Measurements from ENCODE around the gene ZNHIT2.

Gene ZNHIT2

DNA sequence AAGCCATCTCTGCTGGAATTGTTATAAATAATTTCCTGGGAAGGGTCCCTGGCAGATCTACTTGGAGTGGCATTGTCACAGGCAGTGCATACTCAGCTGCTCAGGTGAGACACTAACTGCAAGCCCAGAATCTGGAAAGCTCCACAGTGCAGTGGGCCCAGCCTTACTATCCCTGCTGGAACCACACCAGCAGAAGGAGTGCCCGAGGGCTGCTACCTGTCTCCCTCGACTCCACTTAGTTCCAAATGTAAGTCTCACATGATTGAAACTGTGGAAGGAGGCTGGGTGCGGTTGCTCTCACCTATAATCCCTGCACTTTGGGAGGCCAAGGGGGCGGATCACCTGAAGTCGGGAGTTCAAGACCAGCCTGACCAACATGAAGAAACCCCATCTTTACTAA lies 31.2 kb upstream of the ZNHIT2 start:
- POLR2A ChIA-PET = interaction anchor here (7.6 kb wide), 1 partner anchor 13 kb away, joined by 52 read pairs; the partner anchor contains the start of gene SYVN1
- CTCF ChIA-PET = interaction anchor here (0.5 kb wide), 1 partner anchor 9 kb away, joined by 3 read pairs; no protein-coding TSS in a partner anchor
- DNase-seq (ENCODE audit: extremely low spot score) = no peak
- TF ChIP-seq NFRKB (IDR thresholded peaks at IDR 0.05) = no peak
- no peak for TF ChIP-seq ZNF384 (IDR thresholded peaks at IDR 0.05)
- no peak for TF ChIP-seq L3MBTL2 (conservative IDR thresholded peaks at IDR 0.05)
- no peak for TF ChIP-seq SUZ12 (IDR thresholded peaks at IDR 0.05)
- no peak for TF ChIP-seq SP1 (IDR thresholded peaks at IDR 0.05)
- TF ChIP-seq LEF1 (IDR thresholded peaks at IDR 0.05; ENCODE audit: borderline replicate concordance) = no peak
- TF ChIP-seq FOXK2 (IDR thresholded peaks at IDR 0.05) = no peak
- no peak for TF ChIP-seq FOXA1 (IDR thresholded peaks at IDR 0.05)
- no peak for TF ChIP-seq HDGF (IDR thresholded peaks at IDR 0.05; ENCODE audit: borderline replicate concordance)
- no peak for TF ChIP-seq BHLHE40 (IDR thresholded peaks at IDR 0.05; ENCODE audit: borderline replicate concordance)
- TF ChIP-seq ELF4 (IDR thresholded peaks at IDR 0.05) = no peak
- TF ChIP-seq ARNT (IDR thresholded peaks at IDR 0.05) = no peak

DNA sequence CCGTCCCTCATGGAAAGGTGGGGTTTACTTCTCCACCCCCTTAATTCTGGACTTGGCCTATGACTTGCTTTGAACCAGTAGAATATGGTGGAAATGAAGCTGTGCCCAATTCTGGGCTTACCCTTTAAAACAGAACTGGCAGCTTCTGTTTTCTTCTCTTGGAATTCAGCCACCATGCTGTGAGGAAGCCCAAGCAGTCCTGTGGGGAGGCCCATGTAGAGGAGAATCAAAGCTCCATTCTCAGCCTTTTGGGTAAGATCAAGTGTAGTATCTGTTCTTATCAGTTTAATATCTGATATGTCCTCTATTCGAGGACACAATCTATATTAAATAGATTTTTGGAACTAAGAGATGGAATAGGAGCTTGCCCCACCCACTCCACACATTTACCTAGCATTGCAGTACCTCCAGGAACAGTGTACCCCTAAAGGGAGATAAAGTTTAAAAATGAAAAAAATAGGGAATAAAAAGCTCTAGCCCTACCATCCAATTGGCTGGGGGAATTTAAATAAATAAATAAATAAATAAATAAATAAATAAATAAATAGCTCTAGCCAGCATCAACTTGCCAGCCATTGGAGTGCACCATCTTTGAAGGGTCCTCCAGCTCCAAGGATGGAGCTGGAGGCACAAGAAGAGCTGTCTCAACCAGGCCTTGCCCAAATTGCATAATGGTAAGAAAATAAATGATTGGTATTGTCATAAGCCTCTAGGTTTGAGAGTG lies 30.0 kb upstream of the ZNHIT2 start:
- ChIA-PET CTCF (no interaction called here), POLR2A (interaction anchor here (1.0 to 7.6 kb wide), 2 partner anchors 12 to 31 kb away, joined by 3 to 52 read pairs; partner anchors contain the start of gene SYVN1)
- no peak for TF ChIP-seq CTBP1 (IDR thresholded peaks at IDR 0.05; ENCODE audit: borderline replicate concordance)
- TF ChIP-seq SUZ12 (IDR thresholded peaks at IDR 0.05) = no peak
- no peak for TF ChIP-seq FOXK2 (IDR thresholded peaks at IDR 0.05)
- TF ChIP-seq FOXM1 (IDR thresholded peaks at IDR 0.05; ENCODE audit: borderline replicate concordance) = no peak
- TF ChIP-seq ZNF384 (IDR thresholded peaks at IDR 0.05) = no peak
- no peak for TF ChIP-seq LEF1 (IDR thresholded peaks at IDR 0.05; ENCODE audit: borderline replicate concordance)
- TF ChIP-seq L3MBTL2 (conservative IDR thresholded peaks at IDR 0.05) = no peak
- no peak for TF ChIP-seq SP1 (IDR thresholded peaks at IDR 0.05)
- no peak for TF ChIP-seq ELF4 (IDR thresholded peaks at IDR 0.05)
- TF ChIP-seq BHLHE40 (IDR thresholded peaks at IDR 0.05; ENCODE audit: borderline replicate concordance) = no peak
- no peak for TF ChIP-seq FOXA1 (IDR thresholded peaks at IDR 0.05)
- TF ChIP-seq NFRKB (IDR thresholded peaks at IDR 0.05) = no peak
- no peak for TF ChIP-seq ARNT (IDR thresholded peaks at IDR 0.05)
- TF ChIP-seq, protein P1, sequence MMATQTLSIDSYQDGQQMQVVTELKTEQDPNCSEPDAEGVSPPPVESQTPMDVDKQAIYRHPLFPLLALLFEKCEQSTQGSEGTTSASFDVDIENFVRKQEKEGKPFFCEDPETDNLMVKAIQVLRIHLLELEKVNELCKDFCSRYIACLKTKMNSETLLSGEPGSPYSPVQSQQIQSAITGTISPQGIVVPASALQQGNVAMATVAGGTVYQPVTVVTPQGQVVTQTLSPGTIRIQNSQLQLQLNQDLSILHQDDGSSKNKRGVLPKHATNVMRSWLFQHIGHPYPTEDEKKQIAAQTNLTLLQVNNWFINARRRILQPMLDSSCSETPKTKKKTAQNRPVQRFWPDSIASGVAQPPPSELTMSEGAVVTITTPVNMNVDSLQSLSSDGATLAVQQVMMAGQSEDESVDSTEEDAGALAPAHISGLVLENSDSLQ (IDR thresholded peaks at IDR 0.05) = no peak
- no peak for TF ChIP-seq HDGF (IDR thresholded peaks at IDR 0.05; ENCODE audit: borderline replicate concordance)
- TF ChIP-seq TARDBP (IDR thresholded peaks at IDR 0.05) = no peak
- DNase-seq (ENCODE audit: extremely low spot score) = no peak

DNA sequence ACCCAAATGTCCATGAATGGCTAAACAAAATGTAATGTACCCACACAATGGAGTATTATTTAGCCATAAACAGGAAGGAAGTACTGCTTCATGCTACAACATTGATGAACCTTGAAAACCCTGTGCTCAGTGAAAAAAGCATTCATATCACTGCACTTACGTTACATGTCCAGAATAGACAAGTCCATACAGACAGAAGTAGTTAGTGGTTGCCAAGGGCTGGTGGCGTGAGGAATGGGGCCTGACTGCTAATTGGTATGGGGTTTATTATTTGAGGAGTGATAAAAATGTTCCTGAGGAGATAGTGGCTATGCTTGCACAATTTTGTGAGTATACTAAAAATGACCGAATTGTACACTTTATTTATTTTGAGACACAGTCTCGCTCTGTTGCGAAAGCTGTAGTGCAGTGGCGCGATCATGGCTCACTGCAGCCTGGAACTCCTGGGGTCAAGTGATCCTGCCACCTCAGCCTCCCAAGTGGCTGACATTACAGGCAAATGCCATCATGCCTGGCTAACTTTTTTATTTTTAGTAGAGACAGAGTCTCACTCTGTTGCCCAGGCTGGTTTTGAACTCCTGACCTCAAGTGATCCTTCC lies 24.5 kb upstream of the ZNHIT2 start:
- POLR2A ChIA-PET = no interaction called here
- TF ChIP-seq L3MBTL2 (conservative IDR thresholded peaks at IDR 0.05) (no peak), ELF4 (IDR thresholded peaks at IDR 0.05) (no peak), SUZ12 (IDR thresholded peaks at IDR 0.05) (no peak), NFRKB (IDR thresholded peaks at IDR 0.05) (no peak), LEF1 (IDR thresholded peaks at IDR 0.05; ENCODE audit: borderline replicate concordance) (no peak), ZNF384 (IDR thresholded peaks at IDR 0.05) (no peak), FOXM1 (IDR thresholded peaks at IDR 0.05; ENCODE audit: borderline replicate concordance) (no peak), HDGF (IDR thresholded peaks at IDR 0.05; ENCODE audit: borderline replicate concordance) (no peak), SP1 (IDR thresholded peaks at IDR 0.05) (no peak), ARNT (IDR thresholded peaks at IDR 0.05) (no peak), FOXK2 (IDR thresholded peaks at IDR 0.05) (no peak)
- CTCF ChIA-PET = no interaction called here
- DNase-seq (ENCODE audit: extremely low spot score) = no peak

DNA sequence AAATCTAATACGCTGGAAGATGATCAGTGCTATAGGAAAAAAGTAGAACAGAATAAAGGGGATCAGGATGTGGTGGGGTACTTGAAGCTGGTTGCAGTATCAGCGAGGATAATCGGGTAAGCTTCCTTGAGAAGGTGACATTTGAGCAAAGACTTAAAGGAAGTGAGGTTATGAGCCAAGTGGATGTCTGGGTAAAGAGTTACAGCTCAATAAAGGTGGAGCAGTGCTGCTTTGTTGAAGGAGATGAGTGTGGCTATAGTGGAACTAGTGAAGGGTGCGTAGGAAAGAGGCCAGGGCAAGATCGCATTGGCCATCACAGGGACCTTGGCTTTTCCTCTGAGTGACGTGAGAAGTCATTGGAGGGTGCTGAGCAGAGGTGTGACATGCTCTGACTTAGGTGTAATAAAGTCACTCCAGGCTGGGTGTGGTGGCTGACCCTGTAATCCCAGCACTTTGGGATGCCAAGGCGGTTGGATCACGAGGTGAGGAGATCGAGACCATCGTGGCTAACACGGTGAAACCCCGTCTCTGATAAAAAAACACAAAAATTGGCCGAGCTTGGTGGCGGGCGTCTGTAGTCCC lies 19.1 kb upstream of the ZNHIT2 start:
- TF ChIP-seq, protein P1 (IDR thresholded peaks at IDR 0.05) = no peak
- no peak for TF ChIP-seq ELF4 (IDR thresholded peaks at IDR 0.05)
- no peak for TF ChIP-seq FOXM1 (IDR thresholded peaks at IDR 0.05; ENCODE audit: borderline replicate concordance)
- no peak for TF ChIP-seq SP1 (IDR thresholded peaks at IDR 0.05)
- TF ChIP-seq L3MBTL2 (conservative IDR thresholded peaks at IDR 0.05) = no peak
- no peak for TF ChIP-seq BHLHE40 (IDR thresholded peaks at IDR 0.05; ENCODE audit: borderline replicate concordance)
- TF ChIP-seq CTBP1 (IDR thresholded peaks at IDR 0.05; ENCODE audit: borderline replicate concordance) = no peak
- no peak for TF ChIP-seq FOXA1 (IDR thresholded peaks at IDR 0.05)
- no peak for TF ChIP-seq TARDBP (IDR thresholded peaks at IDR 0.05)
- no peak for TF ChIP-seq ARNT (IDR thresholded peaks at IDR 0.05)
- no peak for TF ChIP-seq HDGF (IDR thresholded peaks at IDR 0.05; ENCODE audit: borderline replicate concordance)
- TF ChIP-seq SUZ12 (IDR thresholded peaks at IDR 0.05) = no peak
- no peak for DNase-seq (ENCODE audit: extremely low spot score)
- CTCF ChIA-PET = interaction anchor here (0.6 to 1.1 kb wide), 2 partner anchors 26 to 114 kb away, joined by 3 to 4 read pairs; no protein-coding TSS in a partner anchor
- POLR2A ChIA-PET = interaction anchor here (0.5 to 4.0 kb wide), 8 partner anchors 8 to 90 kb away, joined by 3 to 56 read pairs (median 24); partner anchors contain the start of genes CAPN1, FAU, MRPL49 and TM7SF2

DNA sequence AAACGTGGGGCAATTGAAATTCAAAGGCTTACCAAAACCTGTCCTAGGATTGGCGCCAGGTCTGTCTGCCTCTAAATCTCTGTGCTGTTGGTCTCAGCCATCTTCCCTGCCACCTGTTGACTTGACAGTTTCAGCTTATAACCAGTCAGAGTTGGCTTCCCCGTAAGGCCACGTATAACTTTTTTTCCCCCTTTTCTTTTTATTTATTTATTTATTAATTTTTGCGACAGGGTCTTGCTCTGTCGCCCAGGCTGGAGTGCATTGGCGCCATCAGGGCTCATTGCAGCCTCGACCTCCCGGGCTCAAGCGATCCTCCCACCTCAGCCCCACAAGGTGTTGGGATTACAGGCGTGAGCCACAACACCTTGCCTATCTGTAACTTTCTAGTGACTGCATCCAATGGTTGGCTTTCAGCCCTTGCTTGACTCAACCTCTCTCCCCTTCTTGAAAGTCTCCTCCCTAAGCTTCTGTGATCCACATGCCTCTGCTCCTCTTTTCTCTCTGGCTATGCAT lies 18.2 kb upstream of the ZNHIT2 start:
- POLR2A ChIA-PET = interaction anchor here (0.9 to 4.0 kb wide), 25 partner anchors 10 to 372 kb away, joined by 3 to 56 read pairs (median 4); partner anchors contain the start of genes CAPN1, CDCA5, DPF2 and FAU
- TF ChIP-seq FOXK2 (IDR thresholded peaks at IDR 0.05) = no peak
- no peak for TF ChIP-seq L3MBTL2 (conservative IDR thresholded peaks at IDR 0.05)
- no peak for TF ChIP-seq LEF1 (IDR thresholded peaks at IDR 0.05; ENCODE audit: borderline replicate concordance)
- TF ChIP-seq ARNT (IDR thresholded peaks at IDR 0.05) = no peak
- DNase-seq (ENCODE audit: extremely low spot score) = no peak
- CTCF ChIA-PET = interaction anchor here (0.6 to 1.1 kb wide), 4 partner anchors 23 to 288 kb away, joined by 3 to 5 read pairs (median 4); no protein-coding TSS in a partner anchor

Data from HEK293T (cell line).